ENCODE data around the gene MAGI1. TPM values are rescaled to one million over a fixed set of nuclear protein-coding genes. Genes with fewer than 3 reads are reported as not detected.

MAGI1 gene
- total and polyA plus RNA-seq, 4 donors: 9.9 to 88.1 (median 24.6) TPM

DNA sequence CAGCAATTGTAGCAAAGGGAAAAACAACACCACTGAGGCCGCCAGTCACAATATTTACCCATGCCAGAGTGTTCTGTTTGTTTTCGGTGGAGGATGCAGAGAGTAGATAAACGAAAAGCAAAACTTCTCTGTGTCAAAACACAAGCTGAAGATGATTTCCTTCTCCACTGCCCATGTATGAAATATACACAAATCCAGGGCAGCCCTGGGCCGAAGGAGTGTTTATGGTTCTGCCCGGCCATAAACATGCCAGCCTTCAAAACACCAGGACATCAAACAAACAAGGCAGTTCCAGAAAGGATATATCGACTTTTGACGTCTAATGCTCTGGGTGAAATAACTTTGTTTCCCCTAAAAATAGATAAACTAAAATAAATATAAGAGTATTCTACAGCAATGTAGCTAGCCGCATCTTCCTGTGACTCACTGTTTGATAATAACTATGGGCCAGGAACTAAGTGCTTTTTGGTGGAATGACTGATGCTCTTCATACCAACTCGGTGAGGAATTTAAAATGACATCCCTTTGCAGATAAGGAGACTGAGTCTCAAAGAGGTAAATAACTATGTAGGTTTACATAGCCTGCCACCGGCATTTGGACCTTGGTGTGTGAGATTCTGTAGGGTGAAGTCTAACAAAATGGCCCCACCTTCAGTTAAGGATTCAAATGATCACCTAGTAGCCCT, 82.8 kb downstream of the MAGI1 start:
- ATAC-seq (ENCODE audit: insufficient read depth, low FRiP score) (no peak), DNase-seq (no peak)
- Histone ChIP-seq H3K9me3 (ENCODE audit: control insufficient read depth in 4 of 4, insufficient read depth in 3 of 4, low read length in 3 of 4) (no peaks in the 10 kb centered on the region), H3K9ac (ENCODE audit: insufficient read depth in 1 of 2, low read length in 2 of 2) (no peak overlapping the region), H3K36me3 (ENCODE audit: control insufficient read depth in 4 of 4, insufficient read depth in 4 of 4, low read length in 4 of 4) (no peaks in the 10 kb centered on the region), H3K4me3 (no peak overlapping the region), H3K4me1 (ENCODE audit: control insufficient read depth in 5 of 5, insufficient read depth in 5 of 5, low read length in 5 of 5) (peaks cover 2 to 38% (median 15%) of the 10 kb centered on the region in 5 donors), H3K27me3 (ENCODE audit: control insufficient read depth in 3 of 3, insufficient read depth in 3 of 3, low read length in 2 of 3) (no peaks in the 10 kb centered on the region), H3K27ac (ENCODE audit: low read depth in 1 of 2, low read length in 1 of 2) (peak overlapping the region in 1 of 2 donors; percentile 51)
- TF ChIP-seq, protein P1, sequence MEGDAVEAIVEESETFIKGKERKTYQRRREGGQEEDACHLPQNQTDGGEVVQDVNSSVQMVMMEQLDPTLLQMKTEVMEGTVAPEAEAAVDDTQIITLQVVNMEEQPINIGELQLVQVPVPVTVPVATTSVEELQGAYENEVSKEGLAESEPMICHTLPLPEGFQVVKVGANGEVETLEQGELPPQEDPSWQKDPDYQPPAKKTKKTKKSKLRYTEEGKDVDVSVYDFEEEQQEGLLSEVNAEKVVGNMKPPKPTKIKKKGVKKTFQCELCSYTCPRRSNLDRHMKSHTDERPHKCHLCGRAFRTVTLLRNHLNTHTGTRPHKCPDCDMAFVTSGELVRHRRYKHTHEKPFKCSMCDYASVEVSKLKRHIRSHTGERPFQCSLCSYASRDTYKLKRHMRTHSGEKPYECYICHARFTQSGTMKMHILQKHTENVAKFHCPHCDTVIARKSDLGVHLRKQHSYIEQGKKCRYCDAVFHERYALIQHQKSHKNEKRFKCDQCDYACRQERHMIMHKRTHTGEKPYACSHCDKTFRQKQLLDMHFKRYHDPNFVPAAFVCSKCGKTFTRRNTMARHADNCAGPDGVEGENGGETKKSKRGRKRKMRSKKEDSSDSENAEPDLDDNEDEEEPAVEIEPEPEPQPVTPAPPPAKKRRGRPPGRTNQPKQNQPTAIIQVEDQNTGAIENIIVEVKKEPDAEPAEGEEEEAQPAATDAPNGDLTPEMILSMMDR (IDR thresholded peaks at IDR 0.05; ENCODE audit: control extremely low read depth, extremely low read depth): no peak
- 55 to 70% methylated on average over 10 of the region's 10 CpGs for WGBS, 2 donors

DNA sequence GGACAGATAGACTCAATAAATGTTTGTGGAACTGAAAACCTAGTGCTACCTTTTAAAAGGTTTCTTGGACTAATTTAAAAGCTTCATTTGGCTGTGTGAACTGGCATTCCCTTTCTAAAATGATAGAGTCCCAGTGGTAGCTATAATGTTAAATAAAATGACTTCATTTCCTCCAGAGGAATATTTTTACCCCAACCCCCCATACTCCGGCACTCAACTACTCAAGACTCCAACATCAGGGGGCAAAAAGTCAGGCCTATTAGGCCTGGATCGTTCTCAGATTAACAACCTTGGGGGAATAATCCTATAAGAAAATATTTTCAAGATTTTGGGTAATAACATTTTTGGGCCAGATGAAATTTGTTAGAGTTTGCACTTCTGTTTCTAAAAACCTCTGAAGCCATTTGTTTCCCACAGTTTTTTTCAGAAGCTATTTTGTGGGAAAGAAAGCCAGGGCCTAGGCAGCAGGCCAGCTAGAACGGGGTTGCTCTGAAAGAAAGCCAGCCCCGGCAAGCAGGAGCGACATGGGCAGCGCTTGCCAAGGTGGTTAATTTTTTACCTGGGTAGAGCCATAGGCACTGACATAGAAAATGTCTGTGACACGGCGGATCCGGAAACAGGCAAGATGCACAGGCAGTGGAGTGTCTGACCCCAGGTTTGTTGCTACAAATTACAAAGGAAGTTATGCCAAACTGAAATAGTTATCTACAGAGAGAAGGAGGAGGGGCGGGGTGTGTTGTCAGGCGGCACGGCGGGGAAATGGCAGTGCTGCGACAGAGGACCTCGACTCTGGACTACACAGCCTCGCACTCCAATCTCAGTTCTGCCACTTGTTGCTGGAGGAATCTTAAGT, 84.6 kb downstream of the MAGI1 start:
- Histone ChIP-seq H3K9ac (ENCODE audit: insufficient read depth in 1 of 2, low read length in 2 of 2) (peak overlapping the region; percentile 56 to 69), H3K4me1 (ENCODE audit: control insufficient read depth in 5 of 5, insufficient read depth in 5 of 5, low read length in 5 of 5) (peaks cover 4 to 30% (median 15%) of the 10 kb centered on the region in 5 donors)

DNA sequence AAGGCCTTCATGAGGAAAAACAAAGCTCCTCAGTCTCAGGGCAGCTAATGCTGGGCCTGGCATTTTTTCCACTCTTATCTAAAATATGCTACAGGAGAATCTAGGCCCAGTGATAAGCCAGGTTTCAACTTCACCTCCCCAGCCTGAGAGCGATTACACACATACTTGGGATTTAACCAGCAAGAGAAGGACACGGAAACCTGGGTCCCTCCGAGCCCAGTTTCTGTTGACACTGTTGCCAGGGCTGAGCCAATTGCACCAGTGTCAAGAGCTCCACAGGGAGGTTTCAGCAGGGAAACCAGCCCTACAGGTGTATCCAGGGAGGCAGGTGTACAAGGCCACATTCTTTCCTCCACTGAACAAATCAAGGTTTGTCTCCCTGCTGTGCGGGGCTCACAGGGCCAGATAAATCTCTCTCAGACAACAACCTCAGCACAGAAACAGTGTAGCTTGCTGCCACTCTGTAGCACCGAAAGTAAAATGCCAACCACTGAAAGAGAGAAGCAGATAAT, 85.4 kb downstream of the MAGI1 start:
- Histone ChIP-seq H3K27ac (ENCODE audit: low read depth in 1 of 2, low read length in 1 of 2) (peak overlapping the region; percentile 37 to 79), H3K4me3 (no peak overlapping the region), H3K4me1 (ENCODE audit: control insufficient read depth in 5 of 5, insufficient read depth in 5 of 5, low read length in 5 of 5) (peaks cover 4 to 31% (median 18%) of the 10 kb centered on the region in 5 donors), H3K9me3 (ENCODE audit: control insufficient read depth in 4 of 4, insufficient read depth in 3 of 4, low read length in 3 of 4) (no peaks in the 10 kb centered on the region), H3K9ac (ENCODE audit: insufficient read depth in 1 of 2, low read length in 2 of 2) (peak overlapping the region; percentile 56 to 69), H3K36me3 (ENCODE audit: control insufficient read depth in 4 of 4, insufficient read depth in 4 of 4, low read length in 4 of 4) (no peaks in the 10 kb centered on the region), H3K27me3 (ENCODE audit: control insufficient read depth in 3 of 3, insufficient read depth in 3 of 3, low read length in 2 of 3) (no peaks in the 10 kb centered on the region)
- ATAC-seq (ENCODE audit: insufficient read depth, low FRiP score) (peak; percentile 77), DNase-seq (peak; percentile 80 to 92 (median 88))
- WGBS, 2 donors: 58 to 78% methylated on average over 5 of the region's 5 CpGs
- TF ChIP-seq, protein P1 (IDR thresholded peaks at IDR 0.05; ENCODE audit: control extremely low read depth, extremely low read depth): no peak

More for the DNA sequence above, 84.6 kb downstream of the MAGI1 start:
- TF ChIP-seq, protein P1 (IDR thresholded peaks at IDR 0.05; ENCODE audit: control extremely low read depth, extremely low read depth): no peak
- H3K27ac ChIP-seq (ENCODE audit: low read depth in 1 of 2, low read length in 1 of 2): peak overlapping the region; percentile 37 to 86
- no peak overlapping the region for H3K4me3 ChIP-seq
- WGBS, 2 donors: 27 to 62% methylated on average over 16 of the region's 16 CpGs
- H3K9me3 ChIP-seq (ENCODE audit: control insufficient read depth in 4 of 4, insufficient read depth in 3 of 4, low read length in 3 of 4): no peaks in the 10 kb centered on the region
- H3K27me3 ChIP-seq (ENCODE audit: control insufficient read depth in 3 of 3, insufficient read depth in 3 of 3, low read length in 2 of 3): no peaks in the 10 kb centered on the region
- DNase-seq: peak; percentile 59 to 73 (median 66)
- no peaks in the 10 kb centered on the region for H3K36me3 ChIP-seq (ENCODE audit: control insufficient read depth in 4 of 4, insufficient read depth in 4 of 4, low read length in 4 of 4)
- ATAC-seq (ENCODE audit: insufficient read depth, low FRiP score): peak; percentile 6

Measured in lung (tissue), 12 donors.